Testis (tissue), 3 donors: ENCODE data around the gene OR2AE1. TPM values are rescaled to one million over a fixed set of nuclear protein-coding genes. Genes with fewer than 3 reads are reported as not detected.
"Not testable (repeated sequence)": the region's sequence is repeated elsewhere in the genome, so short reads cannot be mapped to it uniquely, and the experiment has no call there.

Source experiments
- DNase-seq: peaks from one replicate; pipeline ENCODE4 v3.0.0-alpha.2; 2019
- H3K27ac ChIP-seq, 2 donors: fragments of 200-600 bp; sonication (generic); one replicate each; pipeline ENCODE4 v1.5.1; 2019
- H3K27me3 ChIP-seq: fragments of 200-600 bp; sonication (generic); one replicate; pipeline ENCODE4 v1.5.1; 2019
- H3K36me3 ChIP-seq: fragments of 200-600 bp; sonication (generic); one replicate; pipeline ENCODE4 v1.5.1; 2017; ENCODE audit warnings: low read depth; ENCODE audit errors: missing control alignments
- H3K4me1 ChIP-seq: fragments of 200-600 bp; sonication (generic); one replicate; pipeline ENCODE4 v1.5.1; 2019
- H3K4me3 ChIP-seq, 2 donors: fragments of 200-600 bp; sonication (generic); one replicate each; pipeline ENCODE4 v1.5.1; 2017 to 2019
- H3K9me3 ChIP-seq: fragments of 200-600 bp; sonication (generic); one replicate; pipeline ENCODE4 v1.5.1; 2017
- CTCF ChIP-seq, 3 experiments: fragments of 450-650 bp in 2 of 3; fragments of 200-600 bp in 1 of 3; sonication (generic) in 1 of 3; IDR thresholded peaks; one replicate each; pipeline ENCODE4 v1.5.1; 2016 to 2019; ENCODE audit warnings: antibody characterized with exemption in 3 of 3, mild to moderate bottlenecking in 2 of 3, moderate library complexity in 1 of 3
- POLR2A ChIP-seq: fragments of 450-650 bp; IDR thresholded peaks from one replicate; pipeline ENCODE4 v1.6.1; 2017; ENCODE audit warnings: antibody characterized with exemption, mild to moderate bottlenecking, moderate library complexity
- WGBS, 2 donors: methylation state at CpG; one replicate each; pipeline ENCODE4 v1.1.5; 2018; 5-methylcytosine and 5-hydroxymethylcytosine counted together
- intact Hi-C: fragments of 100-400 bp; cut with DNase I; formaldehyde crosslinking; loops from one replicate; pipeline ENCODE4 v1.15.1; 2023; ENCODE audit warnings: low total_unique reads
- polyA plus RNA-seq: library from polyadenylated mRNA; stranded (reverse); fragments of 350-450 nt; fragmentation: Illumina TruSeq; extraction: RNeasy Lipid Tissue Mini Kit (QIAGEN cat#74804); gene quantifications from one replicate; pipeline ENCODE4 v1.2.3, GENCODE V29; 2014; ENCODE audit warnings: low read depth, low replicate concordance; ENCODE audit not compliant: insufficient read depth
- total RNA-seq, 2 donors: library from RNA; depleted of rRNA; stranded (reverse); fragments of >200 nt; gene quantifications; one replicate each; pipeline ENCODE4 v1.2.3, GENCODE V29; 2016

OR2AE1 gene
- total and polyA plus RNA-seq, 3 donors from 2014 or later, result not detected

GRCh38 chr7:99881370-99881769 lies 4.5 kb upstream of the OR2AE1 start:
- intact Hi-C loops, result no loop called here
- Histone ChIP-seq H3K4me1 (no peaks in the 10 kb centered on the region), H3K9me3 (no peaks in the 10 kb centered on the region), H3K27ac (no peak overlapping the region), H3K4me3 (no peak overlapping the region), H3K36me3 (no peaks in the 10 kb centered on the region), H3K27me3 (no peaks in the 10 kb centered on the region)
- DNase-seq, result no peak
- no peak for TF ChIP-seq CTCF (IDR thresholded peaks at IDR 0.05)
- no peak for TF ChIP-seq POLR2A
- 61 to 67% methylated on average over 4 of the region's 4 CpGs for WGBS, 2 donors

GRCh38 chr7:99876491-99876890 lies 342 bp downstream of the OR2AE1 start:
- WGBS, 2 donors, result 89 to 90% methylated on average over 5 of the region's 5 CpGs
- intact Hi-C loops, result no loop called here
- DNase-seq, result no peak

GRCh38 chr7:99868246-99868645 lies 8.6 kb downstream of the OR2AE1 start:
- no peak overlapping the region for H3K27ac ChIP-seq
- H3K9me3 ChIP-seq, result no peaks in the 10 kb centered on the region
- intact Hi-C loops, result no loop called here
- H3K4me3 ChIP-seq, result no peak overlapping the region
- no peaks in the 10 kb centered on the region for H3K36me3 ChIP-seq
- H3K27me3 ChIP-seq, result no peaks in the 10 kb centered on the region
- H3K4me1 ChIP-seq, result no peaks in the 10 kb centered on the region
- 89 to 91% methylated on average over 1 of the region's 1 CpG for WGBS, 2 donors
- DNase-seq, result no peak
- TF ChIP-seq POLR2A (no peak), CTCF (IDR thresholded peaks at IDR 0.05) (no peak)

More at GRCh38 chr7:99876491-99876890, 342 bp downstream of the OR2AE1 start:
- H3K4me1 ChIP-seq, result no peaks in the 10 kb centered on the region
- no peak overlapping the region for H3K4me3 ChIP-seq
- H3K9me3 ChIP-seq, result no peaks in the 10 kb centered on the region
- H3K36me3 ChIP-seq, result no peaks in the 10 kb centered on the region
- no peak for TF ChIP-seq POLR2A
- TF ChIP-seq CTCF (IDR thresholded peaks at IDR 0.05), result no peak
- H3K27ac ChIP-seq, result no peak overlapping the region
- no peaks in the 10 kb centered on the region for H3K27me3 ChIP-seq

GRCh38 chr7:99867477-99867876 lies 9.4 kb downstream of the OR2AE1 start:
- H3K36me3 ChIP-seq, DNase-seq, H3K27me3 ChIP-seq, intact Hi-C loops, H3K27ac ChIP-seq, H3K9me3 ChIP-seq, H3K4me1 ChIP-seq, H3K4me3 ChIP-seq: not testable (repeated sequence)
- WGBS, 2 donors, result 93 to 94% methylated on average over 2 of the region's 2 CpGs

- Histone ChIP-seq H3K27ac (no peak overlapping the region), H3K27me3 (no peaks in the 10 kb centered on the region), H3K4me3 (no peak overlapping the region), H3K9me3 (no peaks in the 10 kb centered on the region), H3K36me3 (no peaks in the 10 kb centered on the region), H3K4me1 (no peaks in the 10 kb centered on the region)
- DNase-seq, result no peak
- intact Hi-C loops, result no loop called here
- TF ChIP-seq POLR2A, result no peak
- TF ChIP-seq CTCF (IDR thresholded peaks at IDR 0.05), result no peak
- WGBS, 2 donors, result 70 to 73% methylated on average over 2 of the region's 2 CpGs
Measured at GRCh38 chr7:99863847-99864440, 12.9 kb downstream of the OR2AE1 start.
